Renal cortex interstitium (tissue), 3 donors: ENCODE data around the gene EVX2. TPM values are rescaled to one million over a fixed set of nuclear protein-coding genes. Genes with fewer than 3 reads are reported as not detected.

Source experiments
- polyA plus RNA-seq, 3 donors: library from polyadenylated mRNA; unstranded; fragments of 120-200 nt; gene quantifications; one replicate each; pipeline ENCODE4 v1.2.1, GENCODE V29; 2013; ENCODE audit not compliant: insufficient read length in 3 of 3

Gene EVX2
- polyA plus RNA-seq, 3 donors, result not detected

Other genes with a start within 250 kb of the EVX2 start
- 10 to 100 TPM; 20.8 to 28.3 (median 26.6) TPM for gene LNPK, start 81.7 kb downstream of the EVX2 start, polyA plus RNA-seq
- gene HOXD13, start 8.8 kb upstream of the EVX2 start, polyA plus RNA-seq, result under 1 TPM; 0.14 to 0.22 (median 0.17) TPM
- under 1 TPM; 0.26 to 0.76 (median 0.62) TPM for gene HOXD12, start 15.8 kb upstream of the EVX2 start, polyA plus RNA-seq
- 10 to 100 TPM; 55.1 to 72.7 (median 67.2) TPM for gene HOXD11, start 23.3 kb upstream of the EVX2 start, polyA plus RNA-seq
- 100 to 1,000 TPM; 163 to 188 (median 178) TPM for gene HOXD10, start 32.8 kb upstream of the EVX2 start, polyA plus RNA-seq
- gene HOXD9, start 38.8 kb upstream of the EVX2 start, polyA plus RNA-seq, result 10 to 100 TPM; 74.3 to 99.6 (median 80.9) TPM
- gene HOXD8, start 45.7 kb upstream of the EVX2 start, polyA plus RNA-seq, result 100 to 1,000 TPM; 169 to 187 (median 181) TPM
- 10 to 100 TPM; 47.8 to 80.8 (median 56.1) TPM for gene HOXD4, start 67.6 kb upstream of the EVX2 start, polyA plus RNA-seq
- gene HOXD3, start 73.3 kb upstream of the EVX2 start, polyA plus RNA-seq, result 10 to 100 TPM; 25.3 to 30.3 (median 26.5) TPM
- gene HOXD1, start 104.7 kb upstream of the EVX2 start, polyA plus RNA-seq, result 10 to 100 TPM in 2 of 3 donors, 1 to 10 TPM in 1; 9.8 to 12.4 (median 10.4) TPM
- gene MTX2, start 185.5 kb upstream of the EVX2 start, polyA plus RNA-seq, result 10 to 100 TPM; 80.8 to 99.6 (median 91.0) TPM